HEK293T (cell line): Measurements from ENCODE around the gene BTBD9.

Experiments used
- BHLHE40 ChIP-seq: fragments of 450-650 bp; IDR thresholded peaks from 2 replicates; pipeline ENCODE4 v1.6.1; 2016; ENCODE audit warnings: mild to moderate bottlenecking, moderate library complexity, borderline replicate concordance
- FOXA1 ChIP-seq: fragments of 450-650 bp; IDR thresholded peaks from 2 replicates; pipeline ENCODE4 v1.6.1; 2016; ENCODE audit warnings: mild to moderate bottlenecking
- L3MBTL2 ChIP-seq: fragments of 450-650 bp; conservative IDR thresholded peaks from 2 replicates; pipeline ENCODE4 v1.6.1; 2016; ENCODE audit warnings: mild to moderate bottlenecking
- LEF1 ChIP-seq: fragments of 450-650 bp; IDR thresholded peaks from 2 replicates; pipeline ENCODE4 v1.6.1; 2017; ENCODE audit warnings: mild to moderate bottlenecking, borderline replicate concordance
- SP1 ChIP-seq: fragments of 450-650 bp; IDR thresholded peaks from 2 replicates; pipeline ENCODE4 v1.6.1; 2017
- SUZ12 ChIP-seq: fragments of 450-650 bp; IDR thresholded peaks from 2 replicates; pipeline ENCODE4 v1.6.1; 2016; ENCODE audit warnings: mild to moderate bottlenecking
- TARDBP ChIP-seq: fragments of 450-650 bp; IDR thresholded peaks from 2 replicates; pipeline ENCODE4 v1.6.1; 2016

DNA sequence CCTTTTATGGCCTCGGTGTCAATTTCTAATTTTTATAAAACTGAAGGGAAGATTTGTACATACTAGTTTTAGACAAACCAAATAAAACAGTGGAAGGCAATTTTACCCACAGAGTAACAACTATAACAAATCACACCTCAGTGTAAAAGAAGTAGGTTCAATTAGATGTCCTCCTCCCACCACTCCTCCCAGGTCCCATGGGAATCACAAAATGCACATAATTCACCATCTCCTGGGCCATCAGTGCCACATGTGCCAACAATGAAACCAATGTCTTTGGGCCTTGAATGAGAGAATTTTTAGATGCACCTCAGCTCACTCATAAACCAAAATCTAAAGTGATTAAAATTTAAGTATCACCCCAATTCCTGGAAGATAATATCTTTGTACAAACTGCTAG is 267.8 kb downstream of the BTBD9 start:
- no peak for TF ChIP-seq LEF1
- no peak for TF ChIP-seq TARDBP
- no peak for TF ChIP-seq L3MBTL2
- no peak for TF ChIP-seq FOXA1
- TF ChIP-seq SP1 = no peak
- no peak for TF ChIP-seq BHLHE40
- no peak for TF ChIP-seq SUZ12
